Measurements from ENCODE around the gene MAPK1IP1L. TPM values are rescaled to one million over a fixed set of nuclear protein-coding genes. Genes with fewer than 3 reads are reported as not detected.
A peak's percentile ranks its signal among the peaks of the same experiment; 100 is the strongest.

Gene MAPK1IP1L
- total and polyA plus RNA-seq, 2 of the 13 experiments (the other 11 are each of a cell fraction or from before 2014, with no cell fraction given), result 27.8 to 68.4 TPM

DNA sequence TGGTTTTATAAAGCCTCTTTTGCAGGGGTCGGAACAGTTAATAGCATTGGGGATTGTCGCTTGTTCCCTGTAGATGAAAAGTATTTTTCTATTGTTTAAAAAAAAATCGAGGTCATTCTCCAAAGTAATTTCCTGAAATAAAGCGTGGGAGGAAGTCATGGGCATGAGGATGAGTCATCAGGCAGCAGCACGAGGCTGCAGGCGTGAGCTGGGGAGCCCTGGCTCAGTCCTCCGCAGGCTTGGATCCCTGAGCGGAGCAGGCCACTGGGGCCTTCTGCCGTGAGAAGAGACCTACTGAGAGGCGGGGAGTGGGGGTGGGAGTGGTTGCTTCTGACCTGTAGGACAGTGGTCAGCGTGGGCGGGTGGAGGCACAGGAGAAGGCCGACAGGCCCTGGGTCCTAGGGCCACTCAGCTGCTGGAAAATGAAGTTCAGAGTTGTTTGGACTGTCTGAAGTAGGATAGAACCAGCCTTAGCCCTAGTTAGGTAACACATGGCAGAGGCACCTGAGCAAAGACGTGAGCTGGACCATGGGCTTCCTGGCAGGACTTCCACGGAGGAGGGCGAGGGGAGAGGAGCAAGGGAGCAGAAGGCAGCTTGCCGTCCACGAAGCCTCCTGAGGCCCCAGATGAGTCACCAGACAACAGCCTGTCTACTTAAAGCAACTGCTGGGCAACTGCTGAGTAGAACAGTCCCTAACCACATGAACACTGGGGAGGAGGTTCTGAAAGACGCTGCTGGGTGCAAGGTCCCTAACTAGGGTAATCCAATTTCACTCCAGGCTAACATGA, 56.5 kb downstream of the MAPK1IP1L start (continued):
- TF ChIP-seq ZNF761 (CRISPR knock-in tag; conservative IDR thresholded peaks at IDR 0.05) (peak; percentile 68; the same call in 1 of the 2 replicates), ZFP90 (CRISPR knock-in tag; IDR thresholded peaks at IDR 0.05; ENCODE audit: borderline replicate concordance) (peak; percentile 93; the same call in 1 of the 2 replicates), ZNF407 (CRISPR knock-in tag; IDR thresholded peaks at IDR 0.05; ENCODE audit: not compliant biosample characterization) (peak; percentile 65), TFDP2 (CRISPR knock-in tag; IDR thresholded peaks at IDR 0.05) (peak; percentile 83), ZXDC (CRISPR knock-in tag; IDR thresholded peaks at IDR 0.05) (peak; percentile 80; the same call in 1 of the 2 replicates), PHF8 (CRISPR knock-in tag; IDR thresholded peaks at IDR 0.05) (peak; percentile 71; the same call in 1 of the 2 replicates)
- TF ChIP-seq, protein P1, sequence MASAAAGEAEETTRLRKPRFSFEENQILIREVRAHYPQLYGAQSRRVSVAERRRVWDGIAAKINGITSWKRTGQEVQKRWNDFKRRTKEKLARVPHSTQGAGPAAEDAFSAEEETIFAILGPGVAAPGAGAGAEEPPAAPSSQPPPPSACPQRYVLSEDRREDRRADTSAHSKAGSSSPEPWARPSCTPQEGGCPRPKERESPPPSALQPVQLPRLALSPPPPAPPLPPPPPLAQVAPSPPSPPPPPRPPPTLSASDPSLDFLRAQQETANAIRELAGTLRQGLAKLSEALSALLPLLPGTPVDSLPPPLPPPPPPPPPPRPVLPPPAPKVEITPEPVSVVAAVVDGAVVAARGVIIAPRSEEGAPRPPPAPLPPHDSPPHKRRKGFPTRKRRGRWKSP (CRISPR knock-in tag; IDR thresholded peaks at IDR 0.05), result peak; percentile 77; the same call in 1 of the 2 replicates
- TF ChIP-seq, protein P2, sequence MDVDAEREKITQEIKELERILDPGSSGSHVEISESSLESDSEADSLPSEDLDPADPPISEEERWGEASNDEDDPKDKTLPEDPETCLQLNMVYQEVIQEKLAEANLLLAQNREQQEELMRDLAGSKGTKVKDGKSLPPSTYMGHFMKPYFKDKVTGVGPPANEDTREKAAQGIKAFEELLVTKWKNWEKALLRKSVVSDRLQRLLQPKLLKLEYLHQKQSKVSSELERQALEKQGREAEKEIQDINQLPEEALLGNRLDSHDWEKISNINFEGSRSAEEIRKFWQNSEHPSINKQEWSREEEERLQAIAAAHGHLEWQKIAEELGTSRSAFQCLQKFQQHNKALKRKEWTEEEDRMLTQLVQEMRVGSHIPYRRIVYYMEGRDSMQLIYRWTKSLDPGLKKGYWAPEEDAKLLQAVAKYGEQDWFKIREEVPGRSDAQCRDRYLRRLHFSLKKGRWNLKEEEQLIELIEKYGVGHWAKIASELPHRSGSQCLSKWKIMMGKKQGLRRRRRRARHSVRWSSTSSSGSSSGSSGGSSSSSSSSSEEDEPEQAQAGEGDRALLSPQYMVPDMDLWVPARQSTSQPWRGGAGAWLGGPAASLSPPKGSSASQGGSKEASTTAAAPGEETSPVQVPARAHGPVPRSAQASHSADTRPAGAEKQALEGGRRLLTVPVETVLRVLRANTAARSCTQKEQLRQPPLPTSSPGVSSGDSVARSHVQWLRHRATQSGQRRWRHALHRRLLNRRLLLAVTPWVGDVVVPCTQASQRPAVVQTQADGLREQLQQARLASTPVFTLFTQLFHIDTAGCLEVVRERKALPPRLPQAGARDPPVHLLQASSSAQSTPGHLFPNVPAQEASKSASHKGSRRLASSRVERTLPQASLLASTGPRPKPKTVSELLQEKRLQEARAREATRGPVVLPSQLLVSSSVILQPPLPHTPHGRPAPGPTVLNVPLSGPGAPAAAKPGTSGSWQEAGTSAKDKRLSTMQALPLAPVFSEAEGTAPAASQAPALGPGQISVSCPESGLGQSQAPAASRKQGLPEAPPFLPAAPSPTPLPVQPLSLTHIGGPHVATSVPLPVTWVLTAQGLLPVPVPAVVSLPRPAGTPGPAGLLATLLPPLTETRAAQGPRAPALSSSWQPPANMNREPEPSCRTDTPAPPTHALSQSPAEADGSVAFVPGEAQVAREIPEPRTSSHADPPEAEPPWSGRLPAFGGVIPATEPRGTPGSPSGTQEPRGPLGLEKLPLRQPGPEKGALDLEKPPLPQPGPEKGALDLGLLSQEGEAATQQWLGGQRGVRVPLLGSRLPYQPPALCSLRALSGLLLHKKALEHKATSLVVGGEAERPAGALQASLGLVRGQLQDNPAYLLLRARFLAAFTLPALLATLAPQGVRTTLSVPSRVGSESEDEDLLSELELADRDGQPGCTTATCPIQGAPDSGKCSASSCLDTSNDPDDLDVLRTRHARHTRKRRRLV (CRISPR knock-in tag; IDR thresholded peaks at IDR 0.05), result 0 out of 2 replicates have a peak, but pooled peaks have one; percentile 66

Measured in HepG2 (cell line).